Stomach (tissue), 9 donors: ENCODE data around the gene NIN. TPM values are rescaled to one million over a fixed set of nuclear protein-coding genes. Genes with fewer than 3 reads are reported as not detected.
A peak's percentile ranks its signal among the peaks of the same experiment; 100 is the strongest.

Experiments used
- DNase-seq, 2 donors: peaks; one replicate each; pipeline versions ENCODE4 v3.0.0 to v3.0.0-alpha.2; 2013 to 2019
- H3K27ac ChIP-seq, 5 donors: fragments of 200-600 bp in 4 of 5; sonication (generic) in 4 of 5; one replicate each; pipeline ENCODE4 v1.5.1; 2013 to 2019; ENCODE audit warnings: mild to moderate bottlenecking in 1 of 5, moderate library complexity in 1 of 5
- H3K27me3 ChIP-seq, 3 donors: fragments of 200-600 bp; sonication (generic); one replicate each; pipeline ENCODE4 v1.5.1; 2017 to 2019; ENCODE audit warnings: mixed run types in 1 of 3
- H3K36me3 ChIP-seq, 4 donors: fragments of 200-600 bp; sonication (generic); 1 replicate in 3 of 4; 2 replicates in 1 of 4; pipeline ENCODE4 v1.5.1; 2016 to 2019
- H3K4me1 ChIP-seq, 4 donors: fragments of 200-600 bp; sonication (generic); one replicate each; pipeline ENCODE4 v1.5.1; 2016 to 2019
- H3K4me3 ChIP-seq, 4 donors: fragments of 200-600 bp; sonication (generic) in 3 of 4; one replicate each; pipeline ENCODE4 v1.5.1; 2016 to 2019; ENCODE audit warnings: mild to moderate bottlenecking in 1 of 4
- H3K9me3 ChIP-seq, 4 donors: fragments of 200-600 bp; sonication (generic); one replicate each; pipeline ENCODE4 v1.5.1; 2016 to 2019
- EP300 ChIP-seq: sonication (generic); formaldehyde crosslinking; IDR thresholded peaks from one replicate; pipeline ENCODE4 v1.6.1; 2017; ENCODE audit warnings: antibody characterized with exemption
- POLR2A ChIP-seq, 4 donors: fragments of 450-650 bp; IDR thresholded peaks; one replicate each; pipeline ENCODE4 v1.6.1; 2016; ENCODE audit warnings: antibody characterized with exemption in 4 of 4, control low read depth in 2 of 4, mild to moderate bottlenecking in 1 of 4, moderate library complexity in 1 of 4
- POLR2AphosphoS5 ChIP-seq, 3 donors: sonication (generic); formaldehyde crosslinking; IDR thresholded peaks; one replicate each; pipeline ENCODE4 v1.6.1; 2016; ENCODE audit warnings: antibody characterized with exemption in 3 of 3
- whole genome bisulfite sequencing, 5 donors: extraction: QIAGEN DNeasy Blood & Tissue Kit in 3 of 5; methylation state at CpG; one replicate each; pipeline versions ENCODE4 v1.1.5 to v1.1.7; 2013 to 2018; 5-methylcytosine and 5-hydroxymethylcytosine counted together
- intact Hi-C: fragments of 100-400 bp; cut with DNase I; formaldehyde crosslinking; loops from one replicate; pipeline ENCODE4 v1.15.1; 2023; ENCODE audit warnings: low total_unique reads
- polyA plus RNA-seq, 3 donors: library from polyadenylated mRNA; stranded (reverse); fragments of 200-250 nt; gene quantifications; one replicate each; pipeline ENCODE4 v1.2.3, GENCODE V29; 2013
- total RNA-seq, 5 donors: library from RNA; depleted of rRNA; stranded (reverse); fragments of >200 nt; gene quantifications; one replicate each; pipeline versions ENCODE4 v1.1.0 to v1.2.3, GENCODE V29; 2014 to 2016
- TF ChIP-seq, protein P1 (sequence below), 7 experiments: fragments of 450-650 bp in 4 of 7; fragments of 200-600 bp in 3 of 7; sonication (generic) in 3 of 7; IDR thresholded peaks; one replicate each; pipeline ENCODE4 v1.5.1; 2016 to 2019; ENCODE audit warnings: antibody characterized with exemption in 7 of 7, control low read depth in 2 of 7, mild to moderate bottlenecking in 1 of 7
- donor health status: healthy with polysubstance abuse.
- donor health status: Bipolar disorder and iron deficiency.
- donor health status: healthy.

NIN gene
- total and polyA plus RNA-seq, 8 donors = 5.3 to 70.5 (median 20.5) TPM

DNA sequence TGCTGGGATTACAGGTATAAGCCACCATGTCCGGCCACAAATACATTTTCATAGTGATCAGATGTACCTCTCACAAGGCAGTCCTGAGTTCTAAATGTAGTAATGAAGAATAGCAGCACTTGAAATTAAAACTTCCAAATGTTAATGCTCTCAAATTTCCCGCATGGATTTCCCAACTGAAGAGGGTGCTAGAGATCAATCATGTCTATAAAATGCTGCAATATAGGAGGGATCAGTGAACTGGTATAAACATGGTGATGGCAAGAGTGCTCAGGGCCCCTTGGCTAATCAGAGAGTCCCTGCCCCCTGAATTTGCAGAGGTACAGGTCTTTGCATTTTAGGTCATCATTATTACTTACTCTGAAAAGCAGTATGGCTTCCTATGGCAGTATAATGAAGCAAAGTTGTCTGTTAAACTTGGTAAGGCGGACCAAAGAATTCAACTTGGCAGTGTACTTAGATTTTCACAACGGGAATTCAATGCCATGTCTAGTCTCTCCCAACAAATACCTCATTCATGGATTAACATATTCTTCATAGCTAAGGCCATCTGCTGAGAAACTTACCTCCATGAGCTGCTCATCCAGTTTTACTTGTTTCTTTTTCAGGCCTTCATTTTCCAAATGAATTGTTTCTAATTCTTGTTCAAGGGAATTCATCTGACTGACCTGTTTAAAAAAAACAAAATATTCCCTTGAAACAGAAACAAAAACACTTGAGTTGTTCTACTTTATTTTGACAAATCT is 95.8 kb downstream of the NIN start:
- Histone ChIP-seq H3K4me1 (peaks cover 0 to 11% (median 6%) of the 10 kb centered on the region in 4 donors), H3K27ac (peak overlapping the region in 1 of 5 donors; percentile 0), H3K27me3 (no peaks in the 10 kb centered on the region), H3K4me3 (no peak overlapping the region), H3K36me3 (peaks cover 20 to 92% (median 87%) of the 10 kb centered on the region in 4 donors), H3K9me3 (no peaks in the 10 kb centered on the region)
- no peak for TF ChIP-seq POLR2A (IDR thresholded peaks at IDR 0.05)
- TF ChIP-seq POLR2AphosphoS5 (IDR thresholded peaks at IDR 0.05) = no peak
- no peak for TF ChIP-seq EP300
- TF ChIP-seq, protein P1, sequence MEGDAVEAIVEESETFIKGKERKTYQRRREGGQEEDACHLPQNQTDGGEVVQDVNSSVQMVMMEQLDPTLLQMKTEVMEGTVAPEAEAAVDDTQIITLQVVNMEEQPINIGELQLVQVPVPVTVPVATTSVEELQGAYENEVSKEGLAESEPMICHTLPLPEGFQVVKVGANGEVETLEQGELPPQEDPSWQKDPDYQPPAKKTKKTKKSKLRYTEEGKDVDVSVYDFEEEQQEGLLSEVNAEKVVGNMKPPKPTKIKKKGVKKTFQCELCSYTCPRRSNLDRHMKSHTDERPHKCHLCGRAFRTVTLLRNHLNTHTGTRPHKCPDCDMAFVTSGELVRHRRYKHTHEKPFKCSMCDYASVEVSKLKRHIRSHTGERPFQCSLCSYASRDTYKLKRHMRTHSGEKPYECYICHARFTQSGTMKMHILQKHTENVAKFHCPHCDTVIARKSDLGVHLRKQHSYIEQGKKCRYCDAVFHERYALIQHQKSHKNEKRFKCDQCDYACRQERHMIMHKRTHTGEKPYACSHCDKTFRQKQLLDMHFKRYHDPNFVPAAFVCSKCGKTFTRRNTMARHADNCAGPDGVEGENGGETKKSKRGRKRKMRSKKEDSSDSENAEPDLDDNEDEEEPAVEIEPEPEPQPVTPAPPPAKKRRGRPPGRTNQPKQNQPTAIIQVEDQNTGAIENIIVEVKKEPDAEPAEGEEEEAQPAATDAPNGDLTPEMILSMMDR (IDR thresholded peaks at IDR 0.05) = no peak
- intact Hi-C loops = no loop called here
- DNase-seq = peak in 1 of 2 donors; percentile 21
- 66 to 82% (median 77%) methylated on average over 4 of the region's 4 CpGs for WGBS, 5 donors

DNA sequence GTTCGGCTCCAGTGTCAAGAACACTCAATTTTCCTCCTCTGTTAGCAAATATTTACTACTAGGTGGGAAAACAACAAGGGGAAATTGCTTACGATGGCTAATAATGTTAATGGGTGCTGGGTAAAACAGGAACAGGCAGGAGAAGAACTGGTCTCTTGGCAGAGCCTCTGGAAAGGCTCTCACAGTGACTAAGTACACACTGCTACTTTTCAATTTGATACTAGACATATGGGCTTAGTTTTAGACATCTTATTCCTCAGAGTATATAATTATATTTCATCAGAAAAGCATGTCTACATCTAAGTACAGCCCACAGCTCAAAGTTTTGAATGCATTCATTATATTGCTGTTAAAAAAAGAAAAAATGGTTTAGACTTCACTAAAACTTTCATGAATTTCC is 97.5 kb downstream of the NIN start:
- Histone ChIP-seq H3K27me3 (no peaks in the 10 kb centered on the region), H3K36me3 (peaks cover 26 to 100% (median 97%) of the 10 kb centered on the region in 4 donors), H3K9me3 (peaks cover 0 to 6% (median 0%) of the 10 kb centered on the region in 4 donors), H3K27ac (no peak overlapping the region), H3K4me1 (peaks cover 0 to 9% (median 2%) of the 10 kb centered on the region in 4 donors), H3K4me3 (no peak overlapping the region)
- DNase-seq = no peak
- intact Hi-C loops = no loop called here
- WGBS, 5 donors = 51 to 89% (median 66%) methylated on average over 2 of the region's 2 CpGs
- TF ChIP-seq POLR2AphosphoS5 (IDR thresholded peaks at IDR 0.05) = no peak
- TF ChIP-seq EP300 = no peak
- no peak for TF ChIP-seq POLR2A (IDR thresholded peaks at IDR 0.05)
- TF ChIP-seq, protein P1 (IDR thresholded peaks at IDR 0.05) = no peak

DNA sequence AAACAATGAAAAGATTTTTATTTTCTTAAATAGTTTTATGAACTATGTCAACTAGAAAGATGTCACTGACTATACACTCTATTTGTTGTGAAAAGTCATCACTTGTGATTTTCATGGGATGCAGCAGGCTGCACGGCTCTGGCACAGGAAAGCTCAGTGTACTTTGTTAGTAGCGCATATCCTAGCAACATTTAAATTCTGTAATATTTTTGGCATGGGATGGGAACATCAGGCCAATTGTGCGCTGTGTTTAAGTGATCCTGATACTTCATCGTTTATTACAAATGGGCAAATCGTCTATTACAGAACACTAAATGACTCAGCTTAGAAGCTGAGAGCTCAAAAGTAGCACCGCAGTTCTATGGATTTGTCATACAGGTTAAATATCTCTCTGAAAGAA is 102.1 kb downstream of the NIN start:
- H3K27ac ChIP-seq = no peak overlapping the region
- peaks cover 0 to 6% (median 0%) of the 10 kb centered on the region in 4 donors for H3K9me3 ChIP-seq
- intact Hi-C loops = no loop called here
- H3K36me3 ChIP-seq = peaks cover 37 to 98% (median 96%) of the 10 kb centered on the region in 4 donors
- peak in 1 of 2 donors; percentile 16 for DNase-seq
- no peak overlapping the region for H3K4me3 ChIP-seq
- WGBS, 5 donors = 86 to 98% (median 87%) methylated on average over 6 of the region's 6 CpGs
- TF ChIP-seq POLR2A (IDR thresholded peaks at IDR 0.05) = no peak
- TF ChIP-seq, protein P1 (IDR thresholded peaks at IDR 0.05) = no peak
- TF ChIP-seq POLR2AphosphoS5 (IDR thresholded peaks at IDR 0.05) = no peak
- TF ChIP-seq EP300 = no peak
- H3K27me3 ChIP-seq = no peaks in the 10 kb centered on the region
- no peaks in the 10 kb centered on the region for H3K4me1 ChIP-seq

DNA sequence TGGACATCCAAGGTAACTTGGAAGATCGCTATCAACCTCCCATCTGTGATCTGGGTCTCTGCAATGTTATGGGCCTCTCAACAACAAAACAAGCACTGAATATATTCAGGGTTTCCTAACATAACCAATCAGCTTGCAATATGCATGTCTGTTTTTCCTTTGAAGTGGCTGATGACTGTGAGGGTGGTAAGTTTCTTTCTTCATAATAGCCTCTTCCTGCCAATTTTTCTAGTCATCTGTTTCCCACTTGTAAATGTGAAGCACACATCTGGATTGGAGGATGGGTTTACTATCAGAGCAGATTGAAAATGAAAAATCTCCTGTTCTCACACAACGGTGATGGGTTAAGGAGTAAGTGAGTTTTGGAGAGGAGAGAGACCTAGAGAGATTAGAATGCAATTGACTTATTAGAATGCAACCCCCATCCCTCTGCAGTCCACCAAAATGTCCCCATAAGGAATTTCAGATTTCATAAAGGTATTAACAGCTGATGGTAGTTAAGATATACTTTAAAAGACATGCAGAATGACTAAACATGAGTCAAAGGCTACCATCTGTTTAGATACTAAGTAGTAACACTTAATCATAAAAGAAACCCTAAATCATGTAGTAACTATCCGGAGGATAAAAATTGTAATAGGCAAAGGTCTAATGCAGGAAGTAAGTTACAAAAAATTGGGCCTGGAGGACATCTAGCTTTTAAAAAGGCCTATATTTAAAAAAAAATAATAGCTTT is 104.4 kb downstream of the NIN start:
- TF ChIP-seq, protein P1 (IDR thresholded peaks at IDR 0.05) = no peak
- TF ChIP-seq POLR2AphosphoS5 (IDR thresholded peaks at IDR 0.05) = no peak
- no peak for TF ChIP-seq EP300
- TF ChIP-seq POLR2A (IDR thresholded peaks at IDR 0.05) = no peak
- H3K36me3 ChIP-seq = peaks cover 37 to 97% (median 94%) of the 10 kb centered on the region in 4 donors
- no peak overlapping the region for H3K4me3 ChIP-seq
- no peaks in the 10 kb centered on the region for H3K27me3 ChIP-seq
- intact Hi-C loops = no loop called here
- no peaks in the 10 kb centered on the region for H3K4me1 ChIP-seq
- peaks cover 0 to 6% (median 0%) of the 10 kb centered on the region in 4 donors for H3K9me3 ChIP-seq
- no peak for DNase-seq
- WGBS, 5 donors = 81 to 91% (median 88%) methylated on average over 3 of the region's 3 CpGs
- no peak overlapping the region for H3K27ac ChIP-seq
